Midbrain (tissue), 1 donor: Measurements from ENCODE around the gene MSTN.
A peak's percentile ranks its signal among the peaks of the same experiment; 100 is the strongest.
"Not testable (repeated sequence)": the region's sequence is repeated elsewhere in the genome, so short reads cannot be mapped to it uniquely, and the experiment has no call there.

ENCODE experiments used
- DNase-seq: peaks from one replicate; lab custom pipeline; 2025; lab: John Stamatoyannopoulos, UW

MSTN gene

GRCh38 chr2:190063624-190064023 lies 1.1 kb upstream of the MSTN start:
- no peak for DNase-seq

- DNase-seq = no peak
Measured at GRCh38 chr2:190062053-190062452, 476 bp downstream of the MSTN start.

- no peak for DNase-seq
Measured at GRCh38 chr2:190060626-190061025, 1.9 kb downstream of the MSTN start.

- DNase-seq = no peak
Measured at GRCh38 chr2:190060019-190060418, 2.5 kb downstream of the MSTN start.

- DNase-seq = no peak
Measured at GRCh38 chr2:190053426-190053825, 9.1 kb downstream of the MSTN start.

- no peak for DNase-seq
Measured at GRCh38 chr2:190052307-190052706, 10.2 kb downstream of the MSTN start.

- no peak for DNase-seq
Measured at GRCh38 chr2:190051223-190051622, 11.3 kb downstream of the MSTN start.

GRCh38 chr2:190050001-190050400 lies 12.5 kb downstream of the MSTN start:
- no peak for DNase-seq

GRCh38 chr2:190044866-190045265 lies 17.7 kb downstream of the MSTN start:
- no peak for DNase-seq

GRCh38 chr2:190043441-190043840 lies 19.1 kb downstream of the MSTN start:
- DNase-seq = no peak

GRCh38 chr2:190036071-190036470 lies 26.5 kb downstream of the MSTN start:
- no peak for DNase-seq

- DNase-seq = not testable (repeated sequence)
Measured at GRCh38 chr2:190034417-190034816, 28.1 kb downstream of the MSTN start.

GRCh38 chr2:190031969-190032618 lies 30.4 kb downstream of the MSTN start:
- no peak for DNase-seq

GRCh38 chr2:190023860-190024259 lies 38.7 kb downstream of the MSTN start:
- peak; percentile 12 for DNase-seq

- DNase-seq = no peak
Measured at GRCh38 chr2:190020720-190021119, 41.8 kb downstream of the MSTN start.

GRCh38 chr2:190017837-190018236 lies 44.7 kb downstream of the MSTN start:
- DNase-seq = no peak

- DNase-seq = not testable (repeated sequence)
Measured at GRCh38 chr2:190015969-190016368, 46.6 kb downstream of the MSTN start.
